ENCODE measurements around the gene PPP1R9B.

DNA sequence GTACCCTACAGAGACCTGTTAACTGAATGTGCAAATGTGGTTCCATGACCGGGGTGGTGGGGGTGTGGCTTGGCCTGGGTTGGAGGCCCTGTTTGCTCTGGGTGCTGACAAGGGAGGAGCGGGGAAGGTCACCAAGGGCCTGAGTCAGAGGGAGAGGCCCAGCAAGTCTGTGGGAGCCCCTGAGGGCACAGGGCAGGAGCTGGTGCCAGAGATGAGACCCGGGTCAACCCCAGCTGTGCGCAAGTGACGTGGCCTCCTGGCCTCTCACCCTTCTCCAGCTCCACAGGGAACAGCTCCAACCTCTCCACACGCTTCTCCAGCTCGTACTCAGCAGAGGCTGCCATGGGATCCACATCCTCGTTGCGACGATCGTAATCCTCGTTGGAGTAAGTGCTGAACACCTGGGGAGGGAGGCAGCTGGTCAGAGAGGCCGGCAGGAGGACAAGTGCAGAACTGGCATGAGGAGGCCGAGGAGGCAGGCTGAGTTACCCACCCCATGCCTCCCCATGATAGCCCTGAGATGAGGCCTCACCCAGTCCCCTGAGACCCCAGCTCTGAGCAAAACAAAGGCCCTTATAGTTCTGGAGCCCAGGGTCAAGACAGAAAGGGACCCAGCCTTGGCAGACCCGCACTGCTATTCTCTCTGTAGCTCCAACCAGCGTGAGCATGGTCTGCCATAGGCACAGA is 5.5 kb downstream of the PPP1R9B start:
- TF ChIP-seq ZFP30 (CRISPR knock-in tag; IDR thresholded peaks at IDR 0.05): no peak
- TF ChIP-seq, protein P1, sequence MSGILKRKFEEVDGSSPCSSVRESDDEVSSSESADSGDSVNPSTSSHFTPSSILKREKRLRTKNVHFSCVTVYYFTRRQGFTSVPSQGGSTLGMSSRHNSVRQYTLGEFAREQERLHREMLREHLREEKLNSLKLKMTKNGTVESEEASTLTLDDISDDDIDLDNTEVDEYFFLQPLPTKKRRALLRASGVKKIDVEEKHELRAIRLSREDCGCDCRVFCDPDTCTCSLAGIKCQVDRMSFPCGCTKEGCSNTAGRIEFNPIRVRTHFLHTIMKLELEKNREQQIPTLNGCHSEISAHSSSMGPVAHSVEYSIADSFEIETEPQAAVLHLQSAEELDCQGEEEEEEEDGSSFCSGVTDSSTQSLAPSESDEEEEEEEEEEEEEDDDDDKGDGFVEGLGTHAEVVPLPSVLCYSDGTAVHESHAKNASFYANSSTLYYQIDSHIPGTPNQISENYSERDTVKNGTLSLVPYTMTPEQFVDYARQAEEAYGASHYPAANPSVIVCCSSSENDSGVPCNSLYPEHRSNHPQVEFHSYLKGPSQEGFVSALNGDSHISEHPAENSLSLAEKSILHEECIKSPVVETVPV (CRISPR knock-in tag; IDR thresholded peaks at IDR 0.05): no peak
- TF ChIP-seq TOX (CRISPR knock-in tag; IDR thresholded peaks at IDR 0.05; ENCODE audit: borderline replicate concordance): no peak
- no peak for TF ChIP-seq CSDC2 (CRISPR knock-in tag; IDR thresholded peaks at IDR 0.05)
- TF ChIP-seq, protein P2, sequence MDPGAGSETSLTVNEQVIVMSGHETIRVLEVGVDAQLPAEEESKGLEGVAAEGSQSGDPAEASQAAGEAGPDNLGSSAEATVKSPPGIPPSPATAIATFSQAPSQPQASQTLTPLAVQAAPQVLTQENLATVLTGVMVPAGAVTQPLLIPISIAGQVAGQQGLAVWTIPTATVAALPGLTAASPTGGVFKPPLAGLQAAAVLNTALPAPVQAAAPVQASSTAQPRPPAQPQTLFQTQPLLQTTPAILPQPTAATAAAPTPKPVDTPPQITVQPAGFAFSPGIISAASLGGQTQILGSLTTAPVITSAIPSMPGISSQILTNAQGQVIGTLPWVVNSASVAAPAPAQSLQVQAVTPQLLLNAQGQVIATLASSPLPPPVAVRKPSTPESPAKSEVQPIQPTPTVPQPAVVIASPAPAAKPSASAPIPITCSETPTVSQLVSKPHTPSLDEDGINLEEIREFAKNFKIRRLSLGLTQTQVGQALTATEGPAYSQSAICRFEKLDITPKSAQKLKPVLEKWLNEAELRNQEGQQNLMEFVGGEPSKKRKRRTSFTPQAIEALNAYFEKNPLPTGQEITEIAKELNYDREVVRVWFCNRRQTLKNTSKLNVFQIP (CRISPR knock-in tag; IDR thresholded peaks at IDR 0.05; ENCODE audit: borderline replicate concordance, low read depth): no peak

Data from SK-N-SH treated with all-trans-retinoic acid at 6 μM for 48 hours (cell line).